Sigmoid colon (tissue), 4 donors: ENCODE measurements around the gene ZNF326.

Experiments used
- EP300 ChIP-seq, 4 donors: sonication (generic); formaldehyde crosslinking; IDR thresholded peaks; one replicate each; pipeline ENCODE4 v1.6.1; 2017; ENCODE audit warnings: antibody characterized with exemption in 4 of 4
- POLR2A ChIP-seq, 2 donors: fragments of 450-650 bp; IDR thresholded peaks; one replicate each; pipeline ENCODE4 v1.6.1; 2016; ENCODE audit warnings: antibody characterized with exemption in 2 of 2, mild to moderate bottlenecking in 2 of 2, moderate library complexity in 2 of 2
- POLR2AphosphoS5 ChIP-seq, 4 donors: sonication (generic); formaldehyde crosslinking; IDR thresholded peaks; one replicate each; pipeline ENCODE4 v1.6.1; 2017; ENCODE audit warnings: antibody characterized with exemption in 4 of 4
- TF ChIP-seq, protein P1 (sequence below), 4 experiments: fragments of 450-650 bp in 3 of 4; fragments of 200-600 bp in 1 of 4; IDR thresholded peaks; one replicate each; pipeline ENCODE4 v1.5.1; 2016 to 2019; ENCODE audit warnings: antibody characterized with exemption in 4 of 4, mild to moderate bottlenecking in 3 of 4, moderate library complexity in 2 of 4

DNA sequence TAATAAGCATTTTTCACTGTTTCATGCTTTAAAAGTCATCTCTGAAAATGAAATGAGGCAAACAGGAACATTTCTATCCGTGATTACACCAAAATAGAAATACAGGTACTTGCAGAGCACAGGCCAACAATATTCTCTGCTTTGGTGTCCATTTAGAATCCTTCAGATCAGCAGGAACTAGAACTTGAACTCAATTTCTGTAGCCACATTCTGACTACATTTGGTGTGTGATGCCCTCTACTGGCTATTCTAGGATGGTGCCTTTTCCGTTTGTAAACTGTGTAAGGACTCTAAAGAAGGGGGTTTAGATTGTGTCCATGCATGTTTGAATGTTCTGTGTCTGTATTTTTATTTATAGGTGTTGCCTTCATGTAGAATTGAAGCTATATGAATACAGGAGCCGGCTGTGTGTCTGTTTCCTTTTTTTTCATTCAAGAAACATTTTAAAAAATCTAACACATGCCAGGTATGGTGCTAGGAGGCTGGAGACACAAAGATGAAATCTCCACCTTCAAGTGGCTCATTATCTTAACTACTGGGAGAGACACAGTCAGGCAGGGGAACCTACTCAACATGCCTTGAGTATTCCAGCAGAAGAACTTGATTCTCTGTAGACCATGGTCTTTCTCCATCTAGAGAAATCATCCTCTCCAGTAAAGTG is 7.6 kb upstream of the ZNF326 start:
- TF ChIP-seq POLR2A (IDR thresholded peaks at IDR 0.05) (no peak), POLR2AphosphoS5 (IDR thresholded peaks at IDR 0.05) (no peak), EP300 (IDR thresholded peaks at IDR 0.05) (no peak)
- TF ChIP-seq, protein P1, sequence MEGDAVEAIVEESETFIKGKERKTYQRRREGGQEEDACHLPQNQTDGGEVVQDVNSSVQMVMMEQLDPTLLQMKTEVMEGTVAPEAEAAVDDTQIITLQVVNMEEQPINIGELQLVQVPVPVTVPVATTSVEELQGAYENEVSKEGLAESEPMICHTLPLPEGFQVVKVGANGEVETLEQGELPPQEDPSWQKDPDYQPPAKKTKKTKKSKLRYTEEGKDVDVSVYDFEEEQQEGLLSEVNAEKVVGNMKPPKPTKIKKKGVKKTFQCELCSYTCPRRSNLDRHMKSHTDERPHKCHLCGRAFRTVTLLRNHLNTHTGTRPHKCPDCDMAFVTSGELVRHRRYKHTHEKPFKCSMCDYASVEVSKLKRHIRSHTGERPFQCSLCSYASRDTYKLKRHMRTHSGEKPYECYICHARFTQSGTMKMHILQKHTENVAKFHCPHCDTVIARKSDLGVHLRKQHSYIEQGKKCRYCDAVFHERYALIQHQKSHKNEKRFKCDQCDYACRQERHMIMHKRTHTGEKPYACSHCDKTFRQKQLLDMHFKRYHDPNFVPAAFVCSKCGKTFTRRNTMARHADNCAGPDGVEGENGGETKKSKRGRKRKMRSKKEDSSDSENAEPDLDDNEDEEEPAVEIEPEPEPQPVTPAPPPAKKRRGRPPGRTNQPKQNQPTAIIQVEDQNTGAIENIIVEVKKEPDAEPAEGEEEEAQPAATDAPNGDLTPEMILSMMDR (IDR thresholded peaks at IDR 0.05): peak; percentile 61 to 83 (median 76)
